HG03575 (cell line): ENCODE results near the gene PLD3.

ENCODE experiments used
- ATAC-seq: cut with Tn5 transposase; IDR thresholded peaks from one replicate; pipeline ENCODE4 v1.9.1; 2021; ENCODE audit not compliant: unreplicated experiment, insufficient number of reproducible peaks, low FRiP score; ENCODE audit errors: extremely low read depth

Gene PLD3, protein sequence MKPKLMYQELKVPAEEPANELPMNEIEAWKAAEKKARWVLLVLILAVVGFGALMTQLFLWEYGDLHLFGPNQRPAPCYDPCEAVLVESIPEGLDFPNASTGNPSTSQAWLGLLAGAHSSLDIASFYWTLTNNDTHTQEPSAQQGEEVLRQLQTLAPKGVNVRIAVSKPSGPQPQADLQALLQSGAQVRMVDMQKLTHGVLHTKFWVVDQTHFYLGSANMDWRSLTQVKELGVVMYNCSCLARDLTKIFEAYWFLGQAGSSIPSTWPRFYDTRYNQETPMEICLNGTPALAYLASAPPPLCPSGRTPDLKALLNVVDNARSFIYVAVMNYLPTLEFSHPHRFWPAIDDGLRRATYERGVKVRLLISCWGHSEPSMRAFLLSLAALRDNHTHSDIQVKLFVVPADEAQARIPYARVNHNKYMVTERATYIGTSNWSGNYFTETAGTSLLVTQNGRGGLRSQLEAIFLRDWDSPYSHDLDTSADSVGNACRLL

DNA sequence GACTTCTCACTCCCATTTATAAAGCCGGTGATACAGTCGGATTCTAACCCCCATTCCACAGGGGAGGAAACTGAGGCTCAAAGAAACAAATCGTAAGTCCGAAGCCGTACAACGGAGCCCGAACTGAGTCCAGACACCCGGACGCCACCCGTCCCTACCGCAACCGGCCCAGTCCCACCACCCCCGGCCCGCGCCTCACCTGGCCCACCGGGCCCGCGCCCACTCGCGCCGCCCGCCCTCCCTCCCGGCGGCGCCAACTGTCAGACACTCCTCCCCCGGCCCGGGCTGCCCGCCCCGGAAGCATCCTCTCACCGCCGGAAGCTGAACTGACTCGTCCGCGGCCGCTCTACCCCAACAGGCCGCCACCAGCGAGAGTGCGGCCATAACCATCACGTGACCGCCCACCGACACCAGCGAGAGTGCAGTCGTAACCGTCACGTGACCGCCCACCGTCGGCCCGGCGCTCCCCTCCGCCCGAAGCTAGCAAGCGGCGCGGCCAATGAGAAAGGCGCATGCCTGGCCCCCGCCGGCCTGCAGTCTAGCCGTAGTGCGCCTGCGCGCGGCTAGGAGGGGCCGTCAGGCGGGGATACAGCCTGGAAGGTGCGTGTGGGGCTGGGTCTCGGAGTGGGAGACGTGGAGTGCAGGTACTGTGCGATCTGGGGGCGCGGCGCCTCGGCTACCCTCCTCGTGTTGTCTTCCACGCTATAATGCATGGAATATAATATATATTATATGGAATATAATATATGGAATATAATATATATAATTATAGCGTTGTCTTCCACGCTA lies at the start of gene PLD3, which contains the start of gene C19orf47:
TSS of gene PLD3 (plus strand) at position 571 of the 789 bp plus-strand sequence. CDS start 17,789 bp downstream, outside the sequence.
TSS of gene C19orf47 (minus strand) at position 273 of the 789 bp plus-strand sequence. CDS start 6,540 bp downstream, outside the sequence.
- ATAC-seq: peak; percentile 48

- no peak for ATAC-seq
Measured at GRCh38 chr19:40300668-40301067, 47.8 kb upstream of the PLD3 start.

GRCh38 chr19:40302224-40303011 lies 46.1 kb upstream of the PLD3 start:
- no peak for ATAC-seq

- no peak for ATAC-seq
Measured at GRCh38 chr19:40303765-40304164, 44.7 kb upstream of the PLD3 start.

DNA sequence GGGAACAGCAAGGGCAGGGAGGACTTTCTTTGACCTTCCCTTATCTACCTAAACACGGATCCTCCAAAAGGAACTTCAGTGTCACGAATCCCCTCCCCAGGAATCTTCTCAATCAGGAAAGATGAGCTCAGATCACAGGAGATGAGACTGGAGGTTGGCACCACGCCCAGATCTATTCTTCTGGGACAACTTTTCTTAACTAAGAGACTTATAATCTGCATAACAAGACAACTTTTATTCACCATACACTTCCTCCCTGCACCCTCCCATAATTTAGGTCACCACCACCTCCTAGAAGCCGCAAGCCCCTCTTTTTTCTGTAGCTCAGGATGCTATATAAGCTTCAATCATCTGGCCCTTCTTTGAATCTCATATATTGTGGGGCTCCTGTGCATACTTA lies 44.2 kb upstream of the PLD3 start:
- no peak for ATAC-seq

DNA sequence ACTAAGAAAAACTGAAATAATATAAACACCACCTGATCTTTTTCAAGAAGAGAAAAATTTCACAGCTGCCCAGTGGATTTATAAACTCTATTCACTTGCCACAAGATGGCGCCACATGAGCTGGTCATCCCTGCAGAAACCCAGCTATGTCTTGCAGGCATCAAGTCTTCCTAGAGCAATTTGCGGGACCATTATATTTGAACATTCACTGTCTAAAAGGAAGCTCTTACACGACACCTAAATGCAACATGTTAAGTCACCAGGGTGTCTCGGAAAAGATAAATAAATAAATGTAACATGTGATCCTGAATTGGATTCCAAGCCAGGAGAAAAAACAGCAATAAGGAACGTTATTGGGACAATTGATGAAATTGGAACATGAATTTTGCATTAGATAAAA lies 43.1 kb upstream of the PLD3 start:
- ATAC-seq: no peak

- ATAC-seq: no peak
Measured at GRCh38 chr19:40309666-40310065, 38.8 kb upstream of the PLD3 start.

DNA sequence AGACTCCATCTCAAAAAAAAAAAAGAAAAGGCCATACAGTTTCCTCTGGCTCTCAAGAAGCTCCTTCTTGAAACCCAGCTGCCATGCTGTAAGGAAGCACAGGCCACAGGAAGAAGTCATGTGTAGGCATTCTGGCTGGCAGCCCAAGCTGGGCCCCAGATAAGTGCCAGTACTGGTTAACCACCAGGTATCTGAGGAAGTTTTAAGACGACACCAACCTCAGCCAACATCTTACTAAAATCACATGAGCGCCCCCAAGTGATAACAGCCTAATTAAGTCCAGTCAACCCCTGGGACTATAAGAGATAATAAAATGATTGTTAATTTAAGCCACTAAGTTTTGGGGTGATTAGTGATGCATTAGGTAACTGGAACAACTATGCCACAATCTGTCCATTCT lies 36.0 kb upstream of the PLD3 start:
- ATAC-seq: no peak

GRCh38 chr19:40313229-40313983 lies 35.1 kb upstream of the PLD3 start:
- no peak for ATAC-seq

DNA sequence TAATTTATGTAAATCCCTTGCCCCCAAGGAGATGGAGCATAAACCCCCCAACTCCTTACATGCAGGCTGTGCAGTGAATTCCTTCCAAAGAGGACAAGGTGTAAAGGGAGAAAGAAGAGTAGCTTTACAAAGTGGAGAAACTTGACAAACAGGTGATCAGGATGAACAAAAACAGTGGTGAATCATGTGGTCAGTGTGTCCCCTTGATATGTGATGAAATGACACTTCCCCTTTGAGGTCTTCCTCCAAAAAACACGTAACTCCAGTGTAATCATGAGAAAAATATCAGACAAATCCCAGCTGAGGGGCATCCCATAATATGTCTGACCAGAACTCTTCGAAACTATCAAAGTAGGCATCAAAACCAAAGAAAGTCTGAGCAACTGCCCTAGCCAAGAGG lies 33.8 kb upstream of the PLD3 start:
- ATAC-seq: no peak

- ATAC-seq: no peak
Measured at GRCh38 chr19:40315812-40316470, 32.6 kb upstream of the PLD3 start.

DNA sequence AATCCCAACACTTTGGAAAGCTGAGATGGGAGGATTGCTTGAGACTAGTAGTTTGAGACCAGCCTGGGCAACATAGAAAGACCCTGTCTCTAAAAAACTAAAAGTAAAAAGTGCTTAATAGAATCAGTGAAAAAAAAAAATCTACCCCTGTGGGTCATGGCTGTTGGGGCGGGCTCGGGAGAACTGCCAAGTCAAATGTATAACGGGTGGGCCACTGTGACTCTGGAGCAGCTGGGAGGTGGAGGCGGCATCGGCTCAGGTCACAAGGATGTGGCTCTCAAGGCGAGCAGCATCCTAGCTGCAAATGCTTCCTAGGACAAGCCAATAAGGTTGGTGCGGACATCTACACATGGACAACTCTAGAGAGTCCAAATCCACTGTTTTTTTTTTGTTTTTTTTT lies 31.2 kb upstream of the PLD3 start:
- ATAC-seq: no peak

DNA sequence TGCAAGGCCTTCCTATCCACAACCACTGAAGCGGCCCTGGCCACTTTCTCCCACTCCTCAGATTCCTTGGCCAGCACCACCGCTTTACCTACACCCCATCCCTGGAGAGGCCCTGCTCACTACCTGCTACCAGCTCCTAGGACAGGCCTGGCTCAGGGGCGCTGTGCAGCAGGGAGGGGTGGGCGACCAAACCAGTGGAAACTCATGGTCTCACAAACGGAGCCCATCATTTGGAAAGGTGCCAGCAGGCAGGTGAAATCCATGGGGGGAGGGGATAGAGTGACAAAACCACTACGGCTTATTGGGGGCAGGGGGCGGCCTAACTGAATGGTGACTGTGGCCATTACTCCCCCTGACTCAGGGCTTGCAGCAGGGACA lies 27.9 kb upstream of the PLD3 start:
- no peak for ATAC-seq

DNA sequence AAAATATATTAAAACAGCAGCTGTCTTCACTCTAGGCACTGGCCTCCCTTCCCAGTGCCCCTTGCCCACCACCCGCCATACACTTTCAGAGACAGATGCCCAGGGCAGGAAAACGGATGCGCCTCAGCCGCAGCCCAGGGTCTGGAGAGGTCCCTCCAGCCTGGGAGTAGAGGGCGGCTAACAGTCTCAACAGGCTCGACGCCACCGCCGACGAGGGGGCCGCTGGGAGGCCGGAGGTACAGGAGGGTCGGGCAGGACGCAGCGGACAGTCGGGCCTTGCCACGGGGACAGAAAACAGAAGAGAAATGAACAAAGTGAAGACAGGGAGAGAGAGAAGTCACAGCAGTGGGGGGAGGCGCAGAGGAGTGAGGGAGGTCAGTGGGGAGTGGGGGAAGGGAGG lies 27.4 kb upstream of the PLD3 start:
- ATAC-seq: no peak

DNA sequence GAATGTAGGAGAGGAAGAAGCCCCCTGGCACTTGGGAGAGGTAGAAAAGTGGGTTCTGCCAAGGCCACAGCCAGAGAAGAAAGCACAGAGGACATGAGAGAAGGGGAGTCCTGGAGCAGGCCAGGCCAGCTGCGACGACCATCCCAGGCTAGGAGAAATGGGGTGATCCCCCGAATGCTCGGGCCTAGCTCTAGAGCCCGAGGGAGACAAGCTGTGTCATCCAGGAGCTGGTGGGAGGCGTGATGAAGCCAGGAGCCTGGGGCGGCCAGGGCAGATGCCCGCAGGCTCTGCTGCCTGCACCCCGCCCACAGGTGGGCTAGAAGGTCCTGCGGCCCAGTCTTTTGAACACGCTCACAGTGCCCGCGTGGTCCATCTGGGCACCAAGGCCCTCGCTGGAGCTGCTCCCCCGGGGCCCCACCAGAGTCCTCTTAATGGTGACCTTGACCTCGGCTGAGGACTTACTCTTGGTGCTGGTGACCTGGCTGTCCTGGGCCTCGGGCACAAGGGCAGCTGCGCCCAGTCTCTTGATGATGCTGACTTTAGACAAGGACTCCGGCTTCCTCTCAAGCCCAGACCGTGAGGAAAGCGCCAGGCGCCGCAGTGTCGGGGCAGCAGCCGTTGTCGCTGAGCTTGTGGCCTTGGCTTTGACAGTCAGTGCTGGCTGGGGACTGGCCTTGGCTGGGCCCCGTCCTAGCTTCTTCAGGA lies 26.8 kb upstream of the PLD3 start:
- ATAC-seq: no peak

- no peak for ATAC-seq
Measured at GRCh38 chr19:40322271-40322610, 26.3 kb upstream of the PLD3 start.

GRCh38 chr19:40322951-40323615 lies 25.4 kb upstream of the PLD3 start:
- no peak for ATAC-seq
